KMS-11 (cell line): Measurements from ENCODE around the gene TEF.

ENCODE experiments used
- H2AFZ ChIP-seq: fragments of 200-600 bp; sonication (generic); 2 replicates; pipeline ENCODE4 v1.6.1; 2016; ENCODE audit warnings: antibody characterized with exemption, mixed run types, low read depth
- H3K27ac ChIP-seq: fragments of 200-600 bp; sonication (generic); 2 replicates; pipeline ENCODE4 v1.6.1; 2016; ENCODE audit warnings: mild to moderate bottlenecking, mixed run types
- H3K27me3 ChIP-seq: fragments of 200-600 bp; sonication (generic); 2 replicates; pipeline ENCODE4 v1.6.1; 2017; ENCODE audit warnings: mild to moderate bottlenecking, low read depth, mixed run types, moderate library complexity; ENCODE audit not compliant: insufficient read depth
- H3K36me3 ChIP-seq: fragments of 200-600 bp; sonication (generic); 2 replicates; pipeline ENCODE4 v1.6.1; 2017; ENCODE audit warnings: mild to moderate bottlenecking, mixed run types; ENCODE audit not compliant: insufficient read depth
- H3K4me1 ChIP-seq: fragments of 200-600 bp; sonication (generic); 2 replicates; pipeline ENCODE4 v1.6.1; 2016; ENCODE audit warnings: mild to moderate bottlenecking, low read depth, mixed run types; ENCODE audit not compliant: poor library complexity, severe bottlenecking
- H3K4me2 ChIP-seq: fragments of 200-600 bp; sonication (generic); 2 replicates; pipeline ENCODE4 v1.7.0; 2016; ENCODE audit warnings: mild to moderate bottlenecking, mixed run types
- H3K4me3 ChIP-seq: fragments of 200-600 bp; sonication (generic); IDR thresholded peaks from 2 replicates; pipeline ENCODE4 v1.6.1; 2017; ENCODE audit warnings: low read depth, low read length, mixed read lengths; ENCODE audit not compliant: insufficient read depth
- H3K79me2 ChIP-seq: fragments of 200-600 bp; sonication (generic); 2 replicates; pipeline ENCODE4 v1.6.1; 2016; ENCODE audit warnings: low read depth, mixed run types; ENCODE audit not compliant: insufficient read depth
- H3K9ac ChIP-seq: fragments of 200-600 bp; sonication (generic); 2 replicates; pipeline ENCODE4 v1.6.1; 2016; ENCODE audit warnings: mild to moderate bottlenecking, mixed run types
- H4K20me1 ChIP-seq: fragments of 200-600 bp; sonication (generic); 2 replicates; pipeline ENCODE4 v1.6.1; 2016; ENCODE audit warnings: mild to moderate bottlenecking, mixed run types; ENCODE audit not compliant: insufficient read depth
- TF ChIP-seq, protein P1 (sequence below): fragments of 200-600 bp; sonication (generic); conservative IDR thresholded peaks from 2 replicates; pipeline ENCODE4 v1.6.1; 2017; ENCODE audit warnings: low read depth, mild to moderate bottlenecking, antibody characterized with exemption, low read length, moderate library complexity, mixed read lengths

The TEF gene

DNA sequence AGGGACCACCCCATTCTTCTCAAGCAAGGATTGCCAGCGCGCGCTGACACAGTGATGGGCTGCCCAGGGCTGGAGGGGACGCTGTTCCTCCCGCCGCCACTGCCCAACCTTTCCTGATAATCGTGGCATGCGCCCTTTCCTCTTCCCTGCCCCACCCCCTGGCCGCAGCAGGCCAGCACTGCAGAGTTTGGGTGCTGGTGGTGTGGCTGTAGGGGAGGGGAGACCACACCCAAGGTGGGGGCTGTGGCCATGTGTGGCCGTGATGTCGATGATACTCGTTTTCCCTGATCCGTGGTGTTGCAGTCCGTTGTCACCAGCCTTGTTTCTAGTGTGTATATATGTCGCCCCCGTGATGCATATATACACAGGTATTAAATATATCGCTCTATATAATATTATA lies 22.8 kb upstream of the TEF start:
- Histone ChIP-seq H3K4me3 (no peak overlapping the region), H3K9ac (no peak overlapping the region), H3K27ac (no peak overlapping the region), H4K20me1 (no peaks in the 10 kb centered on the region), H3K27me3 (no peaks in the 10 kb centered on the region), H3K4me1 (no peaks in the 10 kb centered on the region), H2AFZ (no peak overlapping the region), H3K4me2 (no peak overlapping the region), H3K36me3 (no peaks in the 10 kb centered on the region), H3K79me2 (no peaks in the 10 kb centered on the region)
- TF ChIP-seq, protein P1, sequence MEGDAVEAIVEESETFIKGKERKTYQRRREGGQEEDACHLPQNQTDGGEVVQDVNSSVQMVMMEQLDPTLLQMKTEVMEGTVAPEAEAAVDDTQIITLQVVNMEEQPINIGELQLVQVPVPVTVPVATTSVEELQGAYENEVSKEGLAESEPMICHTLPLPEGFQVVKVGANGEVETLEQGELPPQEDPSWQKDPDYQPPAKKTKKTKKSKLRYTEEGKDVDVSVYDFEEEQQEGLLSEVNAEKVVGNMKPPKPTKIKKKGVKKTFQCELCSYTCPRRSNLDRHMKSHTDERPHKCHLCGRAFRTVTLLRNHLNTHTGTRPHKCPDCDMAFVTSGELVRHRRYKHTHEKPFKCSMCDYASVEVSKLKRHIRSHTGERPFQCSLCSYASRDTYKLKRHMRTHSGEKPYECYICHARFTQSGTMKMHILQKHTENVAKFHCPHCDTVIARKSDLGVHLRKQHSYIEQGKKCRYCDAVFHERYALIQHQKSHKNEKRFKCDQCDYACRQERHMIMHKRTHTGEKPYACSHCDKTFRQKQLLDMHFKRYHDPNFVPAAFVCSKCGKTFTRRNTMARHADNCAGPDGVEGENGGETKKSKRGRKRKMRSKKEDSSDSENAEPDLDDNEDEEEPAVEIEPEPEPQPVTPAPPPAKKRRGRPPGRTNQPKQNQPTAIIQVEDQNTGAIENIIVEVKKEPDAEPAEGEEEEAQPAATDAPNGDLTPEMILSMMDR, result no peak

DNA sequence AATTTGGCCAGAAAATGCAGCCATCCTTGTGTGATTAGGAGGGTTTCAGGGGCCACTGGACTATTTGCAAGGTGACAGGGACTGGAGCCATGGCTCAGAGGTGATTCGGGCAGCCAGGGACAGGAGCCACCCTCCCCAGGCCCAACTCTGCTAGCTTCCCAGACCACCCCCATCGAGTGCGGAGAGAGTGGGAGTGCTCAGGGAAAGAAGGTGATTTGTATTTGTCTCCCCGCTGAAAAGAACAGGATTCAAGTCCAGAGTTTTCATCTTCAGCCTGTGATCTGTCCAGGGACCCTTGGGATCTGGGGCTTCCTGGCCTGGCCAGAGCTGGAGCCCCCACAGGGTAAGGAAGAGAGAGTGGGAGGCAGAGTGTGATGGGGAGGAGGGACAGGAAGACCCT lies 22.4 kb upstream of the TEF start:
- Histone ChIP-seq H4K20me1 (no peaks in the 10 kb centered on the region), H3K27ac (no peak overlapping the region), H3K36me3 (no peaks in the 10 kb centered on the region)

DNA sequence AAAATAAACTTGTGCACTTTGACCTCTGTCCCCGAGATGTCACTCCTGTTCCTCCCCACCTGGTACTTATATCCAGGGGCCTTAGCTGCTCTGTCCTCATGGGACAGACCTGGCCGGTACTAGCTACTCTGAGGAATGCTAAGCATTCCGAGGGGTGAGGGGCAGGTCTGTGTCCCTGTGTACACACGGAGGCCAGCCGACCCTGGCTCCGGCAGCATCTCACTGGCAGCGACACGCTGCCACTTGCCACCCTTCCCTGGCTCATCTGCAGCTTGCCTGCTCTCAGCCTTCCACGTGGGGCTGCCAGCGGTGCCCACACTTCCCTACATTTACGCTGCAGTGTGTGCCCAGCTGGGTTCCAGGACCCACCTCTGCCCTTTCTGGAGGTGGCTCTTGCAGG lies 21.6 kb upstream of the TEF start:
- H3K9ac ChIP-seq, result no peak overlapping the region
- H4K20me1 ChIP-seq, result no peaks in the 10 kb centered on the region
- no peak overlapping the region for H3K4me3 ChIP-seq
- no peak overlapping the region for H3K4me2 ChIP-seq
- H3K27me3 ChIP-seq, result no peaks in the 10 kb centered on the region
- TF ChIP-seq, protein P1, result no peak
- no peaks in the 10 kb centered on the region for H3K79me2 ChIP-seq
- H3K27ac ChIP-seq, result no peak overlapping the region
- H2AFZ ChIP-seq, result no peak overlapping the region
- H3K36me3 ChIP-seq, result no peaks in the 10 kb centered on the region
- no peaks in the 10 kb centered on the region for H3K4me1 ChIP-seq

More for the DNA sequence above, 22.4 kb upstream of the TEF start:
- Histone ChIP-seq H2AFZ (no peak overlapping the region), H3K4me2 (no peak overlapping the region), H3K27me3 (no peaks in the 10 kb centered on the region), H3K4me3 (no peak overlapping the region), H3K9ac (no peak overlapping the region), H3K4me1 (no peaks in the 10 kb centered on the region), H3K79me2 (no peaks in the 10 kb centered on the region)
- TF ChIP-seq, protein P1, result no peak

DNA sequence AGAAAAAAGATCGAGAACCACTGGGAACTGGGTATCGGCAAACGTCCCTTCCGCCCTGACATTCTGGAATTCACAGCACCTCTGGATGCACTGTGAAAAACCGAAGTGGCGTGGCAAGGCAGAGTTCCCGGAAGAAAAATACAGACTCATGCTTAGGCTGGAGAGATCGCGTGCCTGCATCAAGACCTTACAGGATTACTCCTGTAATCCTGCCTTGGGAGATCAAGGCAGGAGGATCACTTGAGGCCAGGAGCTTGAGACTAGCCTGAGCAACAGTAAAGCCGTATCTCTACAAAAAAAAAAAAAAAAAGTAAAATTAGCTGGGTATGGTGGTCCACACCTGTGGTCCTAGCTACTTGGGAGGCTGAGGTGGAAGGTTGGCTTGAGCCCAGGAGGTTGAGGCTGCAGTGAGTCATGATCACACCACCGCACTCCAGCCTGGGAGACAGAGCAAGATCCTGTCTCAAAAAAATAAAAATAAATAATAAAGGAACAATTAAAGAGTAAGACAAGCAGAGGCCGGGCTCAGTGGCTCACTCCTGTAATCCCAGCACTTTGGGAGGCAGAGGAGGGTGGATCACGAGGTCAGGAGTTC lies 19.9 kb upstream of the TEF start:
- H3K36me3 ChIP-seq, result no peaks in the 10 kb centered on the region
- no peaks in the 10 kb centered on the region for H3K4me1 ChIP-seq
- no peak overlapping the region for H3K27ac ChIP-seq
- H3K79me2 ChIP-seq, result no peaks in the 10 kb centered on the region
- no peak overlapping the region for H3K9ac ChIP-seq
- no peak overlapping the region for H3K4me2 ChIP-seq
- no peak overlapping the region for H2AFZ ChIP-seq
- no peaks in the 10 kb centered on the region for H4K20me1 ChIP-seq
- H3K4me3 ChIP-seq, result no peak overlapping the region
- H3K27me3 ChIP-seq, result no peaks in the 10 kb centered on the region
- TF ChIP-seq, protein P1, result no peak
